ENCODE measurements around the gene TOMM7.

GRCh38 chr7:22851145-22851544, 28.5 kb upstream of the TOMM7 start:
- no peak for TF ChIP-seq POLR2A (IDR thresholded peaks at IDR 0.05; ENCODE audit: low read depth, low read length)
- no peak for TF ChIP-seq TAF1 (IDR thresholded peaks at IDR 0.05; ENCODE audit: low read depth, low read length)
- TF ChIP-seq POLR2AphosphoS5 (IDR thresholded peaks at IDR 0.05; ENCODE audit: low read depth, low read length), result no peak
- no peak for TF ChIP-seq SPI1 (IDR thresholded peaks at IDR 0.05; ENCODE audit: low read depth, low read length)
